Heart left ventricle (tissue), 16 donors: ENCODE data around the gene GTF2F1. TPM values are rescaled to one million over a fixed set of nuclear protein-coding genes. Genes with fewer than 3 reads are reported as not detected.

Experiments used
- ATAC-seq, 4 donors: fragments of 200-7000 bp; cut with Tn5 transposase; one replicate each; pipeline ENCODE4 v1.9.1; 2020 to 2022; ENCODE audit warnings: moderate library complexity in 4 of 4, mild to moderate bottlenecking in 3 of 4, moderate number of reproducible peaks in 1 of 4
- DNase-seq, 5 donors: peaks; one replicate each; pipeline ENCODE4 v3.0.0-alpha.2; 2020
- H3K27ac ChIP-seq, 12 donors: fragments of 200-600 bp; sonication (generic) in 4 of 12; one replicate each; pipeline versions ENCODE4 v1.5.0 to v1.8.0; 2016 to 2022; ENCODE audit warnings: mild to moderate bottlenecking in 2 of 12
- H3K27me3 ChIP-seq, 9 donors: fragments of 200-600 bp; sonication (generic) in 2 of 9; one replicate each; pipeline versions ENCODE4 v1.5.1 to v1.8.0; 2016 to 2022; ENCODE audit warnings: mild to moderate bottlenecking in 3 of 9
- H3K36me3 ChIP-seq, 9 donors: fragments of 200-600 bp; sonication (generic) in 2 of 9; one replicate each; pipeline versions ENCODE4 v1.5.0 to v1.8.0; 2018 to 2022; ENCODE audit warnings: mild to moderate bottlenecking in 2 of 9
- H3K4me1 ChIP-seq, 12 donors: fragments of 200-600 bp; sonication (generic) in 4 of 12; one replicate each; pipeline versions ENCODE4 v1.5.0 to v1.8.0; 2016 to 2022; ENCODE audit warnings: mild to moderate bottlenecking in 3 of 12
- H3K4me3 ChIP-seq, 12 donors: fragments of 200-600 bp; sonication (generic) in 4 of 12; one replicate each; pipeline versions ENCODE4 v1.5.0 to v1.8.0; 2017 to 2022; ENCODE audit warnings: mild to moderate bottlenecking in 9 of 12, moderate library complexity in 4 of 12
- H3K9me3 ChIP-seq, 12 donors: fragments of 200-600 bp; sonication (generic) in 4 of 12; one replicate each; pipeline versions ENCODE4 v1.5.0 to v1.8.0; 2016 to 2022; ENCODE audit warnings: mild to moderate bottlenecking in 1 of 12
- CTCF ChIP-seq, 12 donors: fragments of 200-600 bp; sonication (generic) in 4 of 12; IDR thresholded peaks; one replicate each; pipeline versions ENCODE4 v1.5.0 to v1.8.0; 2018 to 2022; ENCODE audit warnings: antibody characterized with exemption in 12 of 12, mild to moderate bottlenecking in 5 of 12
- POLR2A ChIP-seq, 2 donors: fragments of 450-650 bp; IDR thresholded peaks; one replicate each; pipeline ENCODE4 v1.6.1; 2017; ENCODE audit warnings: antibody characterized with exemption in 2 of 2, mild to moderate bottlenecking in 2 of 2, moderate library complexity in 2 of 2
- WGBS, 4 donors: extraction: QIAGEN DNeasy Blood & Tissue Kit in 2 of 4; methylation state at CpG; one replicate each; pipeline versions ENCODE4 v1.1.5 to v1.1.7; 2013 to 2018; 5-methylcytosine and 5-hydroxymethylcytosine counted together
- intact Hi-C, 10 donors: fragments of 100-400 bp; cut with DNase I; formaldehyde crosslinking; loops; one replicate each; pipeline versions ENCODE4 v1.11.1 to v1.14.2; 2022
- polyA plus RNA-seq, 2 donors: library from polyadenylated mRNA; stranded (reverse); fragments of 200-250 nt; gene quantifications; one replicate each; pipeline ENCODE4 v1.2.3, GENCODE V29; 2013
- total RNA-seq, 9 donors: library from RNA; depleted of rRNA in 2 of 9; stranded (reverse); fragments of >200 nt in 2 of 9; fragmentation: NEBNext Ultra II Directional in 3 of 9; extraction: Animal tissue kit (Norgen Biotek cat#: 25700) in 3 of 9; gene quantifications; one replicate each; pipeline versions ENCODE4 v1.1.0 to v1.2.4, GENCODE V29; 2016 to 2023
- donor health status: ischemic (EF 13 %, LVEDD 7.1; RV severe dilation, severe dysfunction).
- donor health status: healthy with polysubstance abuse.
- donor health status: DM: no; HTN: yes; CAD: no.
- donor health status: DM: no; HTN: no; CAD: no.
- donor health status: ischemic (EF 25% LVEDD 6.9; RV normal size, moderate dysfunction).
- donor health status: ischemic (EF 25% LVEDD 5.7; RV mildly dilated, moderate dysfunction).
- donor health status: healthy.
- donor health status: DM: yes; HTN: yes; CAD: no.
- donor health status: ischemic (EF 35%, LVEDD 5.7; RV mildly dilated, moderate dysfunction).
- donor health status: nonischemic (EF 11% LVEDD 7.7; RV severe dilation, severe dysfunction).
- donor health status: DM: yes; HTN: yes; CAD: no.
- donor health status: PGD.
- donor health status: ischemic (EF 29% LVEDD 5.4; RV normal size, mild dysfunction).
- donor health status: nonischemic (EF 23%, LVEDD 6.1; RV moderate dilation, normal function).

The GTF2F1 gene
- total and polyA plus RNA-seq, 11 donors, result 20.8 to 58.2 (median 29.8) TPM

GRCh38 chr19:6416658-6417405, 23.9 kb upstream of the GTF2F1 start:
- ATAC-seq, result no peak
- Histone ChIP-seq H3K9me3 (no peaks in the 10 kb centered on the region), H3K27ac (no peak overlapping the region), H3K27me3 (no peaks in the 10 kb centered on the region), H3K36me3 (peaks cover 0 to 84% (median 80%) of the 10 kb centered on the region in 9 donors), H3K4me1 (peaks cover 0 to 19% (median 2%) of the 10 kb centered on the region in 12 donors), H3K4me3 (no peak overlapping the region)
- WGBS, 4 donors, result 92 to 94% (median 93%) methylated on average over 22 to 29 of the region's 29 CpGs
- TF ChIP-seq POLR2A (IDR thresholded peaks at IDR 0.05) (no peak), CTCF (IDR thresholded peaks at IDR 0.05) (no peak)
- intact Hi-C loops, result loop anchor here in 1 of 10 donors (10.0 kb wide), 1 partner anchor 212 kb away; no protein-coding TSS in a partner anchor
- DNase-seq, result no peak

GRCh38 chr19:6415591-6416190, 22.7 kb upstream of the GTF2F1 start:
- WGBS, 4 donors, result 93 to 96% (median 93%) methylated on average over 18 to 32 of the region's 32 CpGs
- no peak for DNase-seq
- ATAC-seq, result no peak

GRCh38 chr19:6414793-6415590, 22.0 kb upstream of the GTF2F1 start:
- intact Hi-C loops, result loop anchor here in 1 of 10 donors (10.0 kb wide), 1 partner anchor 210 kb away; no protein-coding TSS in a partner anchor
- ATAC-seq (no peak), DNase-seq (no peak)
- H3K4me1 ChIP-seq, result peaks cover 0 to 12% (median 2%) of the 10 kb centered on the region in 12 donors
- TF ChIP-seq CTCF (IDR thresholded peaks at IDR 0.05) (no peak), POLR2A (IDR thresholded peaks at IDR 0.05) (no peak)
- H3K4me3 ChIP-seq, result no peak overlapping the region
- H3K27ac ChIP-seq, result no peak overlapping the region
- 89 to 94% (median 92%) methylated on average over 44 to 47 of the region's 47 CpGs for WGBS, 4 donors
- H3K36me3 ChIP-seq, result peaks cover 0 to 68% (median 65%) of the 10 kb centered on the region in 9 donors
- no peaks in the 10 kb centered on the region for H3K27me3 ChIP-seq
- H3K9me3 ChIP-seq, result no peaks in the 10 kb centered on the region

More at GRCh38 chr19:6415591-6416190, 22.7 kb upstream of the GTF2F1 start:
- intact Hi-C loops, result loop anchor here in 1 of 10 donors (10.0 kb wide), 1 partner anchor 211 kb away; no protein-coding TSS in a partner anchor
- no peak overlapping the region for H3K4me3 ChIP-seq
- no peaks in the 10 kb centered on the region for H3K27me3 ChIP-seq
- H3K9me3 ChIP-seq, result no peaks in the 10 kb centered on the region
- peaks cover 0 to 12% (median 2%) of the 10 kb centered on the region in 12 donors for H3K4me1 ChIP-seq
- no peak overlapping the region for H3K27ac ChIP-seq
- TF ChIP-seq CTCF (IDR thresholded peaks at IDR 0.05), result no peak
- no peak for TF ChIP-seq POLR2A (IDR thresholded peaks at IDR 0.05)
- H3K36me3 ChIP-seq, result peaks cover 0 to 74% (median 72%) of the 10 kb centered on the region in 9 donors
